Keratinocyte (primary cell): Measurements from ENCODE around the gene ASXL2. TPM values are rescaled to one million over a fixed set of nuclear protein-coding genes. Genes with fewer than 3 reads are reported as not detected.

Source experiments
- DNase-seq: peaks from one replicate; pipeline ENCODE4 v3.0.0-alpha.2; 2011; ENCODE audit warnings: low read depth, missing footprints, low spot score
- FAIRE-seq: peaks from 2 replicates; lab custom pipeline; 2011; peaks lifted over from hg19 to GRCh38; lab: Jason Lieb, UNC
- H2AFZ ChIP-seq: 2 replicates; pipeline ENCODE4 v1.6.0; 2012; ENCODE audit warnings: low read length, control low read depth, inconsistent platforms; ENCODE audit not compliant: control insufficient read depth
- H3K27ac ChIP-seq: 2 replicates; pipeline ENCODE4 v1.5.1; 2011; ENCODE audit warnings: low read length; ENCODE audit not compliant: control insufficient read depth, insufficient read depth
- H3K27me3 ChIP-seq: 3 replicates; pipeline ENCODE4 v1.6.0; 2011; ENCODE audit warnings: low read length; ENCODE audit not compliant: control insufficient read depth, insufficient read depth; ENCODE audit errors: extremely low read depth
- H3K36me3 ChIP-seq, 2 experiments: 2 replicates in 1 of 2; 3 replicates in 1 of 2; pipeline ENCODE4 v1.5.1; 2011; ENCODE audit warnings: low read length in 2 of 2, mild to moderate bottlenecking in 1 of 2; ENCODE audit not compliant: control insufficient read depth in 2 of 2, insufficient read depth in 2 of 2; ENCODE audit errors: extremely low read depth in 1 of 2
- H3K4me1 ChIP-seq: 3 replicates; pipeline ENCODE4 v1.5.1; 2011; ENCODE audit warnings: low read length; ENCODE audit not compliant: control insufficient read depth, insufficient read depth; ENCODE audit errors: extremely low read depth
- H3K4me2 ChIP-seq: 3 replicates; pipeline ENCODE4 v1.6.0; 2011; ENCODE audit warnings: low read depth, low read length; ENCODE audit not compliant: control insufficient read depth, insufficient read depth; ENCODE audit errors: extremely low read depth
- H3K4me3 ChIP-seq, 3 experiments: fragments of 200-600 bp in 1 of 3; sonication (generic) in 1 of 3; 2 replicates in 2 of 3; 3 replicates in 1 of 3; pipeline ENCODE4 v1.5.1; 2011 to 2016; ENCODE audit warnings: low read length in 3 of 3, mild to moderate bottlenecking in 3 of 3, control low read depth in 2 of 3, inconsistent platforms in 1 of 3, low read depth in 1 of 3, mixed read lengths in 1 of 3, mixed run types in 1 of 3, moderate library complexity in 1 of 3; ENCODE audit not compliant: control insufficient read depth in 2 of 3, insufficient read depth in 2 of 3; ENCODE audit errors: extremely low read depth in 1 of 3
- H3K79me2 ChIP-seq: 2 replicates; pipeline ENCODE4 v1.6.0; 2012; ENCODE audit warnings: low read length; ENCODE audit not compliant: control insufficient read depth, insufficient read depth
- H3K9ac ChIP-seq: 3 replicates; pipeline ENCODE4 v1.6.0; 2011; ENCODE audit warnings: low read length; ENCODE audit not compliant: control insufficient read depth, insufficient read depth; ENCODE audit errors: extremely low read depth
- H3K9me1 ChIP-seq: 3 replicates; pipeline ENCODE4 v1.6.0; 2011; ENCODE audit warnings: low read length; ENCODE audit not compliant: control insufficient read depth, insufficient read depth; ENCODE audit errors: extremely low read depth
- H3K9me3 ChIP-seq: 2 replicates; pipeline ENCODE4 v1.5.1; 2012; ENCODE audit warnings: low read depth, low read length; ENCODE audit not compliant: control insufficient read depth
- H4K20me1 ChIP-seq: 3 replicates; pipeline ENCODE4 v1.6.0; 2011; ENCODE audit warnings: low read length; ENCODE audit not compliant: control insufficient read depth, insufficient read depth; ENCODE audit errors: extremely low read depth
- CTCF ChIP-seq, 3 experiments: IDR thresholded peaks in 1 of 3; conservative IDR thresholded peaks in 1 of 3; optimal IDR thresholded peaks in 1 of 3; 2 replicates in 2 of 3; 3 replicates in 1 of 3; pipeline versions ENCODE3 to v1.5.1; 2011; ENCODE audit warnings: low read length in 3 of 3, mild to moderate bottlenecking in 3 of 3, moderate library complexity in 2 of 3, control low read depth in 1 of 3, inconsistent platforms in 1 of 3; ENCODE audit not compliant: insufficient read depth in 2 of 3; ENCODE audit errors: extremely low read depth in 1 of 3
- EZH2 ChIP-seq: IDR thresholded peaks from one replicate; pipeline ENCODE4 v1.6.1; 2012; ENCODE audit warnings: inconsistent platforms, mild to moderate bottlenecking, low read length, moderate library complexity
- dilution Hi-C: fragments of 300-500 bp; cut with MboI; formaldehyde crosslinking; loops from one replicate; pipeline ENCODE4 v1.7.0; 2020; ENCODE audit warnings: low sequenced_read_pairs; ENCODE audit not compliant: extremely low pct_ligation_motif_present
- polyA plus RNA-seq, 5 experiments: library from polyadenylated mRNA; depleted of rRNA in 3 of 5; stranded (reverse) in 3 of 5; stranded (forward) in 1 of 5; unstranded in 1 of 5; fragments of >200 nt; gene quantifications; 1 replicate in 1 of 5; 2 replicates in 3 of 5; 3 replicates in 1 of 5; pipeline versions ENCODE4 v1.2.1 to v1.2.3, GENCODE V29; 2011 to 2012; ENCODE audit warnings: missing spikeins in 2 of 5, low read depth in 1 of 5, low replicate concordance in 1 of 5

The ASXL2 gene
- polyA plus RNA-seq, 1 donor (not counting 4 experiments of a cell fraction or from before 2014, with no cell fraction given), result 12.5 TPM

- Histone ChIP-seq H3K79me2 (no peaks in the 10 kb centered on the region), H3K9me1 (no peaks in the 10 kb centered on the region), H3K36me3 (no peaks in the 10 kb centered on the region), H3K4me2 (peak overlapping the region; percentile 77), H3K27ac (no peak overlapping the region), H3K27me3 (no peaks in the 10 kb centered on the region), H4K20me1 (no peaks in the 10 kb centered on the region), H3K9ac (no peak overlapping the region), H2AFZ (no peak overlapping the region), H3K4me1 (peaks cover 19% of the 10 kb centered on the region), H3K4me3 (no peak overlapping the region), H3K9me3 (no peaks in the 10 kb centered on the region)
- DNase-seq, result peak; percentile 23
- dilution Hi-C loops, result no loop called here
- no peak for TF ChIP-seq EZH2
- no peak for TF ChIP-seq CTCF (optimal IDR thresholded peaks at IDR 0.05 in 1 of 3, IDR thresholded peaks at IDR 0.05 in 1 of 3, conservative IDR thresholded peaks at IDR 0.05 in 1 of 3; ENCODE audit: extremely low read depth in 1 of 3, insufficient read depth in 2 of 3, low read length in 3 of 3)
- no peak for FAIRE-seq
Observed at GRCh38 chr2:25720575-25720974, 157.7 kb downstream of the ASXL2 start.

- Histone ChIP-seq H3K9me3 (no peaks in the 10 kb centered on the region), H3K79me2 (no peaks in the 10 kb centered on the region), H2AFZ (no peak overlapping the region), H4K20me1 (no peaks in the 10 kb centered on the region), H3K9me1 (no peaks in the 10 kb centered on the region), H3K9ac (no peak overlapping the region), H3K27me3 (no peaks in the 10 kb centered on the region), H3K4me3 (no peak overlapping the region), H3K4me2 (no peak overlapping the region), H3K27ac (no peak overlapping the region), H3K36me3 (no peaks in the 10 kb centered on the region), H3K4me1 (peaks cover 11% of the 10 kb centered on the region)
- TF ChIP-seq EZH2 (no peak), CTCF (optimal IDR thresholded peaks at IDR 0.05 in 1 of 3, IDR thresholded peaks at IDR 0.05 in 1 of 3, conservative IDR thresholded peaks at IDR 0.05 in 1 of 3; ENCODE audit: extremely low read depth in 1 of 3, insufficient read depth in 2 of 3, low read length in 3 of 3) (peak in 1 of 3 experiments; percentile 47)
- dilution Hi-C loops, result no loop called here
- FAIRE-seq, result no peak
- no peak for DNase-seq
Observed at GRCh38 chr2:25714740-25715139, 163.5 kb downstream of the ASXL2 start.
